ELR (cell line): ENCODE measurements around the gene SHISA5.
A peak's percentile ranks its signal among the peaks of the same experiment; 100 is the strongest.

Experiments used
- DNase-seq: peaks from one replicate; pipeline ENCODE4 v3.0.0-alpha.2; 2015; ENCODE audit warnings: low read depth

Gene SHISA5

GRCh38 chr3:48431224-48432029 is 72.5 kb downstream of the SHISA5 start:
- DNase-seq, result no peak

GRCh38 chr3:48430708-48431101 is 73.3 kb downstream of the SHISA5 start:
- no peak for DNase-seq

- DNase-seq, result peak; percentile 40
Observed at GRCh38 chr3:48429960-48430707, 73.8 kb downstream of the SHISA5 start, which contains the start of gene PLXNB1. Gene PLXNB1 (minus strand): TSS chr3:48430086. CDS start chr3:48424611, 5,475 bp downstream.

GRCh38 chr3:48429317-48429959 is 74.5 kb downstream of the SHISA5 start:
- DNase-seq, result peak; percentile 47

GRCh38 chr3:48428572-48429316 is 75.2 kb downstream of the SHISA5 start:
- DNase-seq, result peak; percentile 23

- DNase-seq, result no peak
Observed at GRCh38 chr3:48428088-48428571, 75.8 kb downstream of the SHISA5 start.

GRCh38 chr3:48427630-48427962 is 76.4 kb downstream of the SHISA5 start:
- no peak for DNase-seq

GRCh38 chr3:48426944-48427629 is 76.9 kb downstream of the SHISA5 start:
- DNase-seq, result no peak

GRCh38 chr3:48426401-48426909 is 77.5 kb downstream of the SHISA5 start:
- DNase-seq, result no peak

- no peak for DNase-seq
Observed at GRCh38 chr3:48425281-48425812, 78.6 kb downstream of the SHISA5 start.

- DNase-seq, result no peak
Observed at GRCh38 chr3:48423883-48424695, 79.9 kb downstream of the SHISA5 start.

- no peak for DNase-seq
Observed at GRCh38 chr3:48423241-48423882, 80.6 kb downstream of the SHISA5 start.

- DNase-seq, result no peak
Observed at GRCh38 chr3:48422681-48423080, 81.3 kb downstream of the SHISA5 start.

- DNase-seq, result no peak
Observed at GRCh38 chr3:48422272-48422671, 81.7 kb downstream of the SHISA5 start.

GRCh38 chr3:48420561-48420960 is 83.4 kb downstream of the SHISA5 start:
- DNase-seq, result no peak

- DNase-seq, result no peak
Observed at GRCh38 chr3:48419597-48419996, 84.4 kb downstream of the SHISA5 start.

GRCh38 chr3:48419149-48419548 is 84.8 kb downstream of the SHISA5 start:
- no peak for DNase-seq

- no peak for DNase-seq
Observed at GRCh38 chr3:48418651-48419050, 85.3 kb downstream of the SHISA5 start.

- no peak for DNase-seq
Observed at GRCh38 chr3:48418140-48418539, 85.8 kb downstream of the SHISA5 start.
